ENCODE data around the gene EPN1. TPM values are rescaled to one million over a fixed set of nuclear protein-coding genes. Genes with fewer than 3 reads are reported as not detected.

The EPN1 gene
- total RNA-seq, 4 donors from 2014 or later = 121 to 242 (median 185) TPM

DNA sequence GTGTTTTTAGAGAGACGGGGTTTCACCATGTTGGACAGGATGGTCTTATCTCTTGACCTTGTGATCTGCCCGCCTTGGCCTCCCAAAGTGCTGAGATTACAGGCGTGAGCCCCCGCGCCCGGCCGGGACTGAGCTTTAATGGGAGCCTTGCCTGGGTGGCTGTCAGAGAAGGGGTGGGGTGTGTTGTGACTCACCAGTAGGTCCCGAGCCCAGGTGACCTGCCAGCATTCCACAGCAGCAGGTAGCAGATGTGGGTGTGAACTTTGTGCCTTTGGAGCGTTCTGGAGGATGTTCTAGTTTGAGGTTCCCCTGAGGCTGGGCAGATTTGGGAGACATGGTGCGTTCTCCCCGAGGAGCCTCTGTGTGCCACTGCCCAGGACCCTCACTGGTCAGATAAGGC, 7.1 kb upstream of the EPN1 start:
- no peak for DNase-seq
- Histone ChIP-seq H3K36me3 (peaks cover 0 to 53% (median 29%) of the 10 kb centered on the region in 4 donors), H3K27me3 (no peaks in the 10 kb centered on the region), H3K27ac (peak overlapping the region in 1 of 4 donors; percentile 2), H3K4me1 (peaks cover 0 to 5% (median 1%) of the 10 kb centered on the region in 4 donors), H3K9me3 (no peaks in the 10 kb centered on the region), H3K4me3 (no peak overlapping the region)
- in situ Hi-C loops (cut with MboI; ENCODE audit: low pct_ligation_motif_present in 1 of 4, low pct_unique_long_range_greater_than_20kb in 1 of 4, low sequenced_read_pairs in 3 of 4) (no loop called here), intact Hi-C loops (cut with DNase I; ENCODE audit: low total_unique reads) (no loop called here)
- TF ChIP-seq POLR2A (IDR thresholded peaks at IDR 0.05) = no peak
- TF ChIP-seq, protein P1, sequence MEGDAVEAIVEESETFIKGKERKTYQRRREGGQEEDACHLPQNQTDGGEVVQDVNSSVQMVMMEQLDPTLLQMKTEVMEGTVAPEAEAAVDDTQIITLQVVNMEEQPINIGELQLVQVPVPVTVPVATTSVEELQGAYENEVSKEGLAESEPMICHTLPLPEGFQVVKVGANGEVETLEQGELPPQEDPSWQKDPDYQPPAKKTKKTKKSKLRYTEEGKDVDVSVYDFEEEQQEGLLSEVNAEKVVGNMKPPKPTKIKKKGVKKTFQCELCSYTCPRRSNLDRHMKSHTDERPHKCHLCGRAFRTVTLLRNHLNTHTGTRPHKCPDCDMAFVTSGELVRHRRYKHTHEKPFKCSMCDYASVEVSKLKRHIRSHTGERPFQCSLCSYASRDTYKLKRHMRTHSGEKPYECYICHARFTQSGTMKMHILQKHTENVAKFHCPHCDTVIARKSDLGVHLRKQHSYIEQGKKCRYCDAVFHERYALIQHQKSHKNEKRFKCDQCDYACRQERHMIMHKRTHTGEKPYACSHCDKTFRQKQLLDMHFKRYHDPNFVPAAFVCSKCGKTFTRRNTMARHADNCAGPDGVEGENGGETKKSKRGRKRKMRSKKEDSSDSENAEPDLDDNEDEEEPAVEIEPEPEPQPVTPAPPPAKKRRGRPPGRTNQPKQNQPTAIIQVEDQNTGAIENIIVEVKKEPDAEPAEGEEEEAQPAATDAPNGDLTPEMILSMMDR (IDR thresholded peaks at IDR 0.05) = no peak
- 62% methylated on average over 11 of the region's 11 CpGs; no CpG with 5 or more reads in 1 of the 2 donors for WGBS, 2 donors (ENCODE audit: low coverage in 1 of 2)

- in situ Hi-C loops (cut with MboI; ENCODE audit: low pct_ligation_motif_present in 1 of 4, low pct_unique_long_range_greater_than_20kb in 1 of 4, low sequenced_read_pairs in 3 of 4) = no loop called here
- intact Hi-C loops (cut with DNase I; ENCODE audit: low total_unique reads) = no loop called here
- H3K4me1 ChIP-seq = peaks cover 0 to 5% (median 2%) of the 10 kb centered on the region in 4 donors
- peaks cover 0 to 45% (median 23%) of the 10 kb centered on the region in 4 donors for H3K36me3 ChIP-seq
- no peaks in the 10 kb centered on the region for H3K9me3 ChIP-seq
- H3K27ac ChIP-seq = peak overlapping the region in 1 of 4 donors; percentile 2
- DNase-seq = no peak
- TF ChIP-seq, protein P1 (IDR thresholded peaks at IDR 0.05) = no peak
- no peak for TF ChIP-seq POLR2AphosphoS5 (IDR thresholded peaks at IDR 0.05)
- no peak for TF ChIP-seq POLR2A (IDR thresholded peaks at IDR 0.05)
- TF ChIP-seq EP300 (IDR thresholded peaks at IDR 0.05; ENCODE audit: low read depth) = no peak
- WGBS, 2 donors (ENCODE audit: low coverage in 1 of 2) = 87% methylated on average over 30 of the region's 30 CpGs; no CpG with 5 or more reads in 1 of the 2 donors
- H3K4me3 ChIP-seq = no peak overlapping the region
- H3K27me3 ChIP-seq = no peaks in the 10 kb centered on the region
Observed at GRCh38 chr19:55668603-55669348, 6.2 kb upstream of the EPN1 start.

GRCh38 chr19:55669418-55670279, 5.4 kb upstream of the EPN1 start:
- DNase-seq = no peak
- no peaks in the 10 kb centered on the region for H3K9me3 ChIP-seq
- no peak overlapping the region for H3K4me3 ChIP-seq
- in situ Hi-C loops (cut with MboI; ENCODE audit: low pct_ligation_motif_present in 1 of 4, low pct_unique_long_range_greater_than_20kb in 1 of 4, low sequenced_read_pairs in 3 of 4) = no loop called here
- WGBS, 2 donors (ENCODE audit: low coverage in 1 of 2) = 85 to 91% methylated on average over 5 to 43 of the region's 43 CpGs
- peaks cover 4 to 13% (median 7%) of the 10 kb centered on the region in 4 donors for H3K4me1 ChIP-seq
- no peak overlapping the region for H3K27ac ChIP-seq
- peaks cover 0 to 38% (median 18%) of the 10 kb centered on the region in 4 donors for H3K36me3 ChIP-seq
- TF ChIP-seq POLR2A (IDR thresholded peaks at IDR 0.05) = no peak
- intact Hi-C loops (cut with DNase I; ENCODE audit: low total_unique reads) = no loop called here
- no peaks in the 10 kb centered on the region for H3K27me3 ChIP-seq

DNA sequence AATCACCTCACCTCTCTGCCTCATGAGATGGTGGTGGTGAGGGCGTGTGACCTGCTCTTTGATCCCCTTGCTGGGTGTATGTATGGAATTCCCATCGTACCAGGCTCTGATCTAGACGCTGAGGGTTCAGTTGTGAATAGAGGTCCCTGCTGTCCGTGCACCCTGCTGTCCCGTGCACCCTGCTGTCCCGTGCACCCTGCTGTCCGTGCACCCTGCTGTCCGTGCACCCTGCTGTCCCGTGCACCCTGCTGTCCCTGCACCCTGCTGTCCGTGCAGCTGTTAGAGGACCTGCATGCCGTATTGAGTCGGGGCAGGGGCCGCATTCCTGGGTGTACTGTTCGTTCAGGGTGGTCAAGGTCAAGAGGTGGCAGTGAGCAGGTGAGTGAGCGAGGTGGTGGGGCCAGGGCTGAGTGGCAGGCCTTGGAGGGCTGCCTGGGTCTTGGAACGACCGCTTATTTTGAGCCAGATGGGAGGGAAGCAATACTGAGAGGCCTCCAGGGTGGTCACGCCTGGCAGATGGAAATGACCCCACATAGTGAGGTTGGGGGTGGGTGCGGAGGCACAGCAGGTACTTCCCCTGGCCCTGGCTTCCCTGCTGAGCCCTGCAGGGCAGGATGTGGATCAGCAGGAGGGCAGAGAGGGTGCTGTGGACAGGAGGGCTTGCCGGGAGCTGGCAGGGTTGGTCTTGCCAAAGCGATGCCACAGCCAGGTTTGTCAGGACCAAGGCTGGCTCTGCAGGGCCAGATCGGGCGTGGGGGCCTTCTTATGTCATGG, 4.6 kb upstream of the EPN1 start:
- H3K4me1 ChIP-seq = peaks cover 5 to 14% (median 8%) of the 10 kb centered on the region in 4 donors
- 82 to 87% methylated on average over 7 to 23 of the region's 23 CpGs for WGBS, 2 donors (ENCODE audit: low coverage in 1 of 2)
- intact Hi-C loops (cut with DNase I; ENCODE audit: low total_unique reads) = no loop called here
- H3K9me3 ChIP-seq = no peaks in the 10 kb centered on the region
- peaks cover 0 to 36% (median 17%) of the 10 kb centered on the region in 4 donors for H3K36me3 ChIP-seq
- H3K27ac ChIP-seq = no peak overlapping the region
- no peak overlapping the region for H3K4me3 ChIP-seq
- in situ Hi-C loops (cut with MboI; ENCODE audit: low pct_ligation_motif_present in 1 of 4, low pct_unique_long_range_greater_than_20kb in 1 of 4, low sequenced_read_pairs in 3 of 4) = no loop called here
- no peak for DNase-seq
- no peak for TF ChIP-seq EP300 (IDR thresholded peaks at IDR 0.05; ENCODE audit: low read depth)
- TF ChIP-seq POLR2AphosphoS5 (IDR thresholded peaks at IDR 0.05) = no peak
- TF ChIP-seq, protein P1 (IDR thresholded peaks at IDR 0.05) = no peak
- no peak for TF ChIP-seq POLR2A (IDR thresholded peaks at IDR 0.05)
- no peaks in the 10 kb centered on the region for H3K27me3 ChIP-seq

All from transverse colon (tissue), 4 donors.